HG02885 (cell line): ENCODE data around the gene HCN2.
"Not testable (repeated sequence)": the region's sequence is repeated elsewhere in the genome, so short reads cannot be mapped to it uniquely, and the experiment has no call there.

ENCODE experiments used
- ATAC-seq: cut with Tn5 transposase; IDR thresholded peaks from one replicate; pipeline ENCODE4 v1.9.1; 2021; ENCODE audit warnings: mild to moderate bottlenecking; ENCODE audit not compliant: unreplicated experiment, poor library complexity

HCN2 gene

DNA sequence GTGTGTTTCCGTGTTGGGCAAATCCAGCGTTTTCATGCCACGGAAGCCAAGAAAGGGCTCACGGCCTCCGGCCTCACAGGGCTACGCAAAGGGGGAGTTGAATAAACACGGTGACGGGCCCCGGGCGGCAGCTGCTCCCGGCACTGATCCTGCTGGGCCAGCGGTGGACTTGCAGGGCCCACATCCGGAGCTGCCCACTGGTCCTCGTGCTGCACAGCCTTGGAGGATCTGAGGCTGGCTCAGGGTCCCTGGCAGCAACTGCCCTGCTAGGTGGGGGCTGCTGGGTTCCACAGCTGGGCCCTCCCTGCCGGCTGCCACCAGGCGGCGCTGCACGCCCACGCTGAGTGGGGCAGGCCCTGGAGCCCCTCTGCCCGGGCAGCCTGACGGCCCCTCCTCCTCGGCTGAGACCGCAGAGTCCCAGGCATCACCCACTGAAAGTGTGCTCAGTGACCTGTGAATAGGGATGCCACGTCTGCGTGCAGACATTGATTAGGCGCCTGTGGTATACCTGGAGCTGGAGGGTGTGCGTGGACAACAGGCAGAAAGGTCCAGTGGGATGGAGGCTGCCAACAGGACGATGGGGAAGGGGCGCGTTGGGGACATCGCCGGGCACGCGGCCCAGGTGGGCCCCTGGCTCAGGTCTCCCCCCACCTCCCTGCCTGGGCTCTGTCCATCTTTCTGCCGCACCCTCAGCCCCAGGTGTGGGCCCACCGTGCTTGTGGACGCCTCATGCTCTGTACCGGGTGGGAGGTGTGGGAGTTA is 5.3 kb upstream of the HCN2 start:
- no peak for ATAC-seq

DNA sequence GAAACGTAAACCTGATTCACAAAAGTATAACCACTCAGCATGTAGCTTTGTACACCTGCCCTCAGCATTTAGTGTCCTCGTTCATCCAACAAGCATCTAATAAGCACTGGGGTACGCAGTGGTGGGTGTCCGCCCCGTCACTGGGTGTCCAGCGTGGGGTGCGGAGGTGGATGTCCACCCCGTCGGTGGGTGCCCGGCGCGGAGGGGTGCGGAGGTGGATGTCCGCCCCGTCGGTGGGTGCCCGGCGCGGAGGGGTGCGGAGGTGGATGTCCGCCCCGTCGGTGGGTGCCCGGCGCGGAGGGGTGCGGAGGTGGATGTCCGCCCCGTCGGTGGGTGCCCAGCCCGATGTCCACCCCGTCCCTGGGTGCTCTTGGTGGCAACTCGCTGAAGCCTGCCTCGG is 4.5 kb upstream of the HCN2 start:
- not testable (repeated sequence) for ATAC-seq

DNA sequence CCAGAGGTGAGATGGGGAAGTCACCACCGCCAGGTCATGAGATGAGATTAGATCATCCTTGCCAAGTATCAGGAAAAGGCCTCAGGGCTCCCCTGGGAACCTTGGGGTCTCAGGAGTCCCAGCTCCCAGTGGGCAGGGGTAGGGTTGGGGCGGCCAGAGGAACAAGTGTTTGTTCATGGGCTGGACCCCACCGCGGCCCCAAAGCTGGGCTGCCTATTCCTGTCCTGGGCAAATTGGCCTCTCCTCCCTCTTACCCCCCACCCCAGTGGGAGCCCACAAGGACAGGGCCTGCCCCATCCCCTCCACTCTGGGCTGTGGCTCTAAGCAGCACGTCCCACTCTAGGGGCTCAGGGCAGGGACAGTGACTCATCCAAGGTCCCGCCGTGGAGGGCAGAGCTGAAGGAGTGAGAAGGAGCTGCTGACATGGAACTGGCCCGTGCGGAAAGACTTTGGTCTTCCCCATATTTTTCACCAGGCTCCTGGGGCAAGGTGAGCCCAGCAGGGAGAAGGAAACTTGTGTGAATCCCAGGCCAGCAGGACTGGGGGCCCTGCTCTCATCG is 4.0 kb upstream of the HCN2 start:
- ATAC-seq = no peak

DNA sequence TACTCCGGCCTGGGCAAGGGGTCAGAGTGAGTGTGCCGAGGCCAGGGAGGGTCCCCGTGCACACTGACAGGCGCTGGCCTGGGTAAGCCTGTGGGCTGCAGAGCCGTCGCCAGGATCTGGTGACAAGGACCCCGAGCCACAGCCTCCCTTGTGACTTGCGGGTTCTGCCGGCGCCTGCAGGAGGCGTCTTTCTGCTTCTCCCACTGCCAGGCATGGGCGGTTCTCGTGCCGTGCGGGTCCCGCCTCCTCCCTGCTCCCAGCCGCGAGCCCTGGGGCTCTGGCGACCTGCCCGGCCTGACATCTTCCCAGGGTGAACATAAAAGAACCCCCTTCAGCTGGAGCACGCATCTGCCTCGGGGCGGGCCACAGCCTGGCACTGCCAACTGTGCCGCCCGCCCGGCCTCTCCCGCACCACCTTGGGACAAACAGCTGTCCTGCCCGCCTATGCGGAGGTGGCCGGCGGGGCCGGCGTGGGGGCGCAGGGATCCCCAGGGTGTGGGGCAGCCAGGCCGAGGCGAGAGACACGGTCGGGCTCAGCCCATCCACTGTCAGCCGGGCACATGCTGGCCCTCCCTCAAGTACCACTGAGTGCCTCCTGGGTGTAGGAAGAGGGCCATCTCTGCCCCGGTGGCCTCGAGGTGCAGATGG is 1.5 kb upstream of the HCN2 start:
- no peak for ATAC-seq

DNA sequence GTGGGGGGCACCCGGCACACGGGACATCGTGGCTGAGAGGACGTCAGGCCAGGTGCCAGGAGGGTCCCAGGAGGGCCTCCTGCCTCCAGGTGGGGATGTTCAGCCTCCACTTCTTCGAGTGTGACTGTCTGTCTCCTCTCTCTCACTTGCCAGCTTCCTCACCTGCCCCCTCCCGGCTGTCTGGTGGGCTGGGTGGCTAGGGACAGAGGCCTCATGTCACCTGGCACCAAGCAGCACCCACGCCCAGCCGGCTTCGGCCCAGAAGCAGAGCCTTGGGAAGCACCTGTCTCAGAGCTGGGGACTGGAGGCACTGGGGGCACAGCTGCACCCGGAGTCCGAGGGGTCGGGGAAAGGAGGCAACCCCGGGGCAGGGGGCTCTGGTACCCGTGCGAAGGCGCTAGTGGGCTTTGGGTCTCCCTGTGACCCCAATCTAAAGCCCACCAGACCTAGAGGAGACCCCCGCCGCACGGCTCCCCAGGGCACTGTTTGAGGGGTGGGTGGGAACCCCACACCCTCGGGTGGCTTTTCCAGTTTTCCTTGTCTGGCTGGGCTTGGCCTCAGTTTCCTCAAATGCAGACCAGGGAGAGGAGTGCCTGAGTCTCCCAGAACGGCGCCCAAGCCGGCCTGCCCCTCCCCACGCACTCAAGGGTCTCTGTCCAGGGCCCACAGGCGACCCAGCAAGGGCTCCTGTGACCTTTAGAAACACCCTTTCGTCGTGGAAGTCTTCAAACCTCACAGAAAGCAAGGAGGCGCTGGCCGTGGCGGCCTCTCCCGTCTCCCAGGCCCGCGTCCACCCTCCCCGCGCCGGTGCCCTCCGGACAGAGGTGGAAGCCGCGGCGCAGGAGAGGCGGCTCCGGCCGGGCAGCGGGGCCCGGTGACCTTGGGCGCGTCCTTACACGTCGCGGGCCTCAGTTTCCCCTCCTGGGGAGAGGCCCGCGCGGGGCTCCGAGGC is 664 bp upstream of the HCN2 start:
- ATAC-seq = no peak

DNA sequence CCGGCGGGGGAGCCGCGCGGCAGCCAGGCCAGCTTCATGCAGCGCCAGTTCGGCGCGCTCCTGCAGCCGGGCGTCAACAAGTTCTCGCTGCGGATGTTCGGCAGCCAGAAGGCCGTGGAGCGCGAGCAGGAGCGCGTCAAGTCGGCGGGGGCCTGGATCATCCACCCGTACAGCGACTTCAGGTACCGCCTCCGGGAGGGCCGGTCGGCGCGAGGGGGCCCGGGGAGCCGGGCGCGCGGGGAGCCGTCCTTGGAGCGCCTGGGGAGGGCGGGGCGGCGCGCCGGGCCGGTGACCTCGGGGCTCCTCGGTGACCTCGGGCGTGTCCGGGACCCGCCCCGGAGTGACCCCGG is 690 bp downstream of the HCN2 start:
- no peak for ATAC-seq

DNA sequence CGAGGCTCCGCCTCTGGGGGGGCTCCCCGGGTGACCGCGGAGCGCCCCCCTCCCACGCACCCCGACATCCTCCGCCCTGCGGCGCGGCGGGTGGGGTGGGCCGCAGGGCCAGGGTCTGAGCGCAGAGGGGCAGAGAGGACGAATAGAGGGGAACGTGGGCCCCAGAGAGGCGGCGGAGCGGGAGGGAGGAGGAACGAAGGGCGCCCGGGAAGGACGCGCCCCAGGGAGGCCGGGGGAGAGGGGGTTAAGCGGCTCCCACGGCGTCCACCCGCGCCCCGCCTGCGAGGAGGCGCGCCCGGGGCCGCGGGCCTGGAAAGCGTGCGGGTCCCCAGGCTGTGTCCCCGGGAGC is 1.0 kb downstream of the HCN2 start:
- ATAC-seq = no peak

DNA sequence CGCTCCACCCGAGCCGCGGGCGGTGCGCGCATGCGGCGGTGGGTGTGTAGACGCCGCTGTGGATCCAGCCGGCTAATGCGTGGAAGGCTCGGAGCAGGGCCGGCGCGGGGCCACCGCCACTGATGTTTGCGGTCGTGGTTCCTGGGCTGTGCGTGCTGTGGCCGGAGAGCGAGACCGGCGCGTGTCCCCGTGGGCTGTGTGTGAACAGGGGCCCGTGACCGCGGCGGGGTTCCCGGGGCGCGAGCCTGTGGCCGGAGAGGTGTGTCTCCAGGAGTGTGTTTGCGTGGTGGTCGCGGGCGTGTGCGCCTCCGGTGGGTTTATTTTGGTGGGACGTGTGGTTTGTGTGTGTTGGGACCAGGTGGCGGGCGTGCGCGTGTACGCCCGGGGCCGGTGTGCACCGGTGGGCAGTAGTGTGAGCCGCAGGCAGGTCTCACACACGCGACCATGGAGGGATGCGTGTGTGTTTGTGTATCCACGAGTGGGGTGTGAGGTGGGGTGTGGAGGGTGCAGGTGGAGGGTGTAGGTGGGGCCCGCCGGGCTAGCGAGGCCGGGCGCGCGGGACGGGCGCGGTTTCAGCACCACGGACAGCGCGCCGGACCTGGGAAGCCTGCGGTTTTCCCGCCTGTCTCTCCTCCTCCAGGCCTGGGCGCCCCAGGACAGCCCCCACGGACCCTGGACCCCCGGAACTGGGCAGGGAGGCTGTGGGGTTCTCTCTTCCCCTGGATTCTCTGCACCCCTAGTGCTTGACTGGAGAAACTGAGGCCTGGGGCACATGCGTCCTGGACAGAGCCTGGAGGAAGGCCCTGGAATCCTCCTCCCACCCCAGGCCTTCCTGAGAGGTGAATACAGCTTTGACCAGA is 1.6 kb downstream of the HCN2 start:
- ATAC-seq = no peak

DNA sequence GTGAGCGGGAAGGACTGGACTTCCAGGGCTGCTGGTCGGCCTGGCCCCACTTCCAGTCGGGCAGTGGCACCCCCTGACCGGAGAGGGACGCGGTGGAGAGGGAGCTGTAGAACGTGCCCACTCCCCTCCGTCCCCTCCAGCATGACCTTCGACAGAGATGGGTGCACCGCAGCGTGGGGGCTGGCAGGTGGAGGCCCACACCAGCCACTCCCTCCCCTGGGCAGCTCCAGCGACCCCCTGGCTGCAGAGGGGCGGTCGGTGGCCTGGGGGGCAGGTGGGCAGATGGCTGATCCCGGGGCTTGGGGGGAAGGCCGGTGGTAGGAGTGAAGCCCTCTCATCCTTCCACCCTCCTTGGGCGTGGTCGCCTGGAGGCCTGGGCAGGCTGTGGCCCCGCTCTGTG is 2.4 kb downstream of the HCN2 start:
- no peak for ATAC-seq

DNA sequence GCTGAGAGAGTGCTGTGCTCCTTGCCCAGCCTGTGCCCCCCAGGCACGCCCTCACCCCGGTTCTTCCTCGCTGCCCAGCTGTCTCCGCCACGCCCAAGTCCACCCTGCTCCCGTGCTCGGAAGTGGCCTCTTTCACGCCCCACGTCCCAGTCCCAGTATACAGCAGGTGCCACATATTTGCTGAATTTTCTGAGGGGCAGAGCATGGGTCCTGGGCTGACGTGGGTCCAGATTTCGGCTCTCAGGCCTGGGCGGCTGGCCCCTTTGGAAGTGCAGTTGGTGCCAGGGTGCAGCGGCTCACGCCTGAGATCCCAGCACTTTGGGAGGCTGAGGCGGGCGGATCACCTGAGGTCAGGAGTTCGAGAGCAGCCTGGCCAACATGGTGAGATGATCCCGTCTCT is 3.4 kb downstream of the HCN2 start:
- no peak for ATAC-seq

DNA sequence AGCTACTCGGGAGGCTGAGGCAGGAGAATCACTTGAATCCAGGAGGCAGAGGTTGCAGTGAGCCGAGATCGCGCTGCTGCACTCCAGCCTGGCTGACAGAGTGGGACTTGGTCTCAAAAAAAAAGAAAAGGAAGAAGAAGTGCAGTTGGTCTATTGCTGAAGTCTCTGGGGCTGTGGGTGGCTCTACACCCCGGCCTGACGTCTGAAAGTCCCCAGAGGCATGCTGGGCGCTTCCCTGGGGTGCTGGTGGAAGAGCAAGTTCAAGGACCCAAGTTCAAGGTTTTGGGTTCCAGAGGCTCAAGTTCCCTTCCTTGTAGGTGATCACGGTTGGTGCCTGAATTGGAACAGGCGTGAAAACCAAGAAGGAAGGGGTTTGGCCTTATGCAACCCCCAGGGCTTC is 3.8 kb downstream of the HCN2 start:
- ATAC-seq = no peak

DNA sequence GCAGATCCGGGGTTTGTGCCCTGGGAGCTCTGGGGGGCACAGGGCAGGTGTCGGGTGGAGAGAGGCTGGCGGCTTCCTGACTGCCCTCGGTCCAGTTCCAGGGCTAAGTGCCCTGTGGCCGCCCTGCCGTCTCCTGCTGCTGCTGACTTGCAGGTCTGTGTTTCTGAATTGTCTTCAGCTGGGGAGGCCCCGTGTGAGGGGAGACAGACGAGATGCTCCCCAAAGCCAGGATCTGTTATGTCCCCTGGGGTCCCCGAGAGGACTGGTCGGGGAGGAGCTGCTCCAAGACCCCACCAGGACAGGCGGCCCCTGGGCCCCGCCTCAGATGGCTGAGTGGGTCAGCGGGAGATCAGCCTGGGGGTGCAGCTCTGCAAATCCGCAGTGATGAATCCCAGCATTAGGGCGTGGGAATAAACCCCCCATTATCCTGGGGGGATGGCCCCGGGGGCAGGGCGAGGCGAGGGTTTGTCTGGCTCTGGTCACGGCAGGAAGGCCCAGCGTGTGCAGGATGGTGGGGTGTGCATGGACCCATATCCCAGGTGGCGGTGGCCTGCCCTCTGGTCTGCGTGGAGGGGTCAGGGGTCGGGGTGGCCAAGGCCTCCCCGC is 4.7 kb downstream of the HCN2 start:
- ATAC-seq = no peak

DNA sequence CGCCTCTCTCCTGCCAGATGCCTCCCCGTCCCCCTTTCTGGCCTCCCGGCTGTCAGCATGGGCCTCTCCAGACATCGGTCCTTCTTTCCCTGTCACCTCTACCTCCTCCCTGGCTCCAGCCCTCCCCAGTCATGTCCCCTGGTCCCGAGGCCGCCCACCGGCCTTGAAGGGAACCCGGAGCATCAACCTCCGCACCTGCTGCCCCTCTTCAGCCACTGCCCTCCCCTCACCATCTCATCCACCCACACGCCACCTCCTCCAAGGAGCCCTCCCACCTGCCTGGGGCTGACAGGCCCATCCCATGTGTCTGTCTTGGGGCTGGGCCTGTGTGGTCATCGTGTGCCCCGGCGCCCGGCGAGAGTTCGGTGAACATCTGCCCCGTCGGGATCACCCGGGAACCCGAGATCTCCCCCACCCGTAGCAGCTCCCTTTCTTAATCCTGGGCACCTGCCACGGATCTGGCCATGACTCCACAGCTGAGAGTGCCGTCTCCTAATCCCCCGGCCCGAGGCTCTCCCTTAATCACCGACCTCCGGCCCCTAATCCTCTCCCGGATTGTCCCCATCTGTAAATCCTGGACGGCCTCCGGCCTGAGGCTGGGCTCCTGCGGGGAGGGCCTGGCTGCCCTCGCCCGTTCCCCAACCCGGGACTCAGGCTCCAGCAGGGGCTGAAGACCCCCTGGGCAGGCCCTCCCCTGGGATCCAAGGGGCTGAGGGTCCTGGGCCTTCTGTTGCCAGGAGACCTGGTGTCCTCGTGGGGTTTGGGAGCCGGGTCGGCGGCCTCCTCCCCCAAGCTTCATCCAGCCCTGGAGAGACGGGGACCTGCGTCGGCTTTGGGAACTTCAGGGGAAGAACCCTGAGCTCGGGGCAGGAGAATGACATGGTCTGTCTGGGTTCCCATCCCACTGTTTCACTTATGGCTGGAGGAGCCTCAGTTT is 5.9 kb downstream of the HCN2 start:
- ATAC-seq = no peak

DNA sequence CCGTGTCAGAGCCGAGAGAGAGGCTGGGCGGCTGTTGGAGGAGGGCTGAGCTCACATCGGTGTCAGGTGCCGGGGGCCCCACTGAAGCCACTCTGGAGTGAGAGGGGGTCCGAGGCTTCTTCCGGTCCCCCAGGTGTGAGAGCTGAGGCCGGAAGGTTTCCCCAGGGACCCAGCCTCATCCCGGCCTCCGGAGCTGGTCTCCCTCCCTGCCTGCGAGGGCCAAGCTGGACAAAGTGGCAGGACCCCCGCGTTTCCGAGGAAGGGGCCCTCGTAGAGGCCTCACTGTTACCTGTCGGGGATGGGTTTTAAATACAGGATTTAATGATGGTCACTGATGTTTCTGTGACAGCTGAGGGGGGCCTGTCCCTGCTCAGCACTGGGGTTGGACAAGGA is 6.6 kb downstream of the HCN2 start:
- no peak for ATAC-seq

DNA sequence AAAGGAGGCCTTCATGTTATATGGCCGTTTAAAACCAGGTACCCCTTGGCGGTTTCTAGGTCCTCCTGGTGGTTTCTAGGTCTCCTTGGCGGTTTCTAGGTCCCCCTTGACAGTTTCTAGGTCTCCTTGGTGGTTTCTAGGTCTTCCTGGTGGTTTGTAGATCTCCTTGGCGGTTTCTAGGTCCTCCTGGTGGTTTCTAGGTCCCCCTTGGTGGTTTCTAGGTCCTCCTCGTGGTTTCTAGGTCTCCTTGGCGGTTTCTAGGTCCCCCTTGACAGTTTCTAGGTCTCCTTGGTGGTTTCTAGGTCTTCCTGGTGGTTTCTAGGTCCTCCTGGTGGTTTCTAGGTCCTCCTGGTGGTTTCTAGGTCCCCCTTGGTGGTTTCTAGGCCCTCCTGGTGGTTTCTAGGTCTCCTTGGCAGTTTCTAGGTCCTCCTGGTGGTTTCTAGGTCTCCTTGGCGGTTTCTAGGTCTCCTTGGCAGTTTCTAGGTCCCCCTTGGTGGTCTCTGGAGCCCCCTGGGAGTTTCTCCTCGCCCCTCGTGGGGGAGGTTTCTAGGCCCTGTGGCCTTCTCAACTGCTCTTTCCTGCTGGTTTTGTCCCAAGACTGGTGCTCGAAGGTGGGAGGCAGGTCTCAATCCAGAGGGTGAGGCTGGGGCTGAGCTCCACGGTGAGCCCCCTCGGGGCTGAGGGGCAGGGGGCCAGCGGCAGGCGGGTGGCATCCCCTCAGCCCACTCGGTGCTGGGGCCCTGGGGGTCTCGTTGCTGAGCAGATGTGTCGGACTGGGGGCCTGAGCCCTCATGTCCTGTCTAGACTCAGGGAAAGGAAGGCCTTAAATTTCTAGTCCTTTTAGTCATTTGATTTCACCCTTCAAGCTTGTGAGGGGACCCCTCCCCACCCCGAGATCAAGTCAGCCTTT is 8.0 kb downstream of the HCN2 start:
- ATAC-seq = no peak

DNA sequence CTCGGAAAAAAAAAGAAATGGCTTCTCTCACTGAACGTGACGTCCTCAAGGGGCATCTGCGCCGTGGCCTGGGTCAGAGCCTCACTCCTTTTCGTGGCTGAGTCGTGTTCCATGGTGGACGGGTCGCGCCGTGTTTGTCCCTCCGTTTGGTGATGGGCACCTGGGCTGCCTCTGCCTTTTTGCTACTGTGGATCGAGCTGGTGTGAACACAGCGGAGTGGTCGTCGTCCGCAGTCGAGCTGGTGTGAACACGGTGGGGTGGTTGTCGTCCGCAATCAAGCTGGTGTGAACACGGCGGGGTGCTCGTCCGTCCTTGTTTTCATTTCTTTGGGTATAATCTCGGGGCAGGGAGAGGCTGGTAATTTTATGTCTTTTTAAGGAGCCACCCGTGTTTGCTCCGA is 11.6 kb downstream of the HCN2 start:
- no peak for ATAC-seq

DNA sequence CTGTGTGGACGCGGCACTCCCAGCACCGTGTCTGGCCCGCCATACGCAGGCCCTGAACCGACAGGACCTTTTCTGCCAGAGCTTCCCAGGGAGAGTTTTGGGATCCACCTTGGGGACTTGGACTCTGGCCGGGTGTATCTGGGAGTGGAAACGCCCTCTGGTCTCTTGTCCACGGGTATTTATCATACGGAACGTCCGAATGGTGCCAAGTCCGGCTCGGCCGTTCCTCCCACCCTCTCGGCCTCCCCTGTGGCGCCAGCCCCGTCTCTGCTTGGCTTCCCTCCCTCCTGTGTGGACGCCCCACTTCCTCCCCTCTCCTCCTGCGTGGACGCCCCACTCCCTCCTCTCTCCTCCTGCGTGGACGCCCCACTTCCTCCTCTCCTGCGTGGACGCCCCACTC is 12.1 kb downstream of the HCN2 start:
- no peak for ATAC-seq
